ENCODE results near the gene NEO1.

Gene NEO1

DNA sequence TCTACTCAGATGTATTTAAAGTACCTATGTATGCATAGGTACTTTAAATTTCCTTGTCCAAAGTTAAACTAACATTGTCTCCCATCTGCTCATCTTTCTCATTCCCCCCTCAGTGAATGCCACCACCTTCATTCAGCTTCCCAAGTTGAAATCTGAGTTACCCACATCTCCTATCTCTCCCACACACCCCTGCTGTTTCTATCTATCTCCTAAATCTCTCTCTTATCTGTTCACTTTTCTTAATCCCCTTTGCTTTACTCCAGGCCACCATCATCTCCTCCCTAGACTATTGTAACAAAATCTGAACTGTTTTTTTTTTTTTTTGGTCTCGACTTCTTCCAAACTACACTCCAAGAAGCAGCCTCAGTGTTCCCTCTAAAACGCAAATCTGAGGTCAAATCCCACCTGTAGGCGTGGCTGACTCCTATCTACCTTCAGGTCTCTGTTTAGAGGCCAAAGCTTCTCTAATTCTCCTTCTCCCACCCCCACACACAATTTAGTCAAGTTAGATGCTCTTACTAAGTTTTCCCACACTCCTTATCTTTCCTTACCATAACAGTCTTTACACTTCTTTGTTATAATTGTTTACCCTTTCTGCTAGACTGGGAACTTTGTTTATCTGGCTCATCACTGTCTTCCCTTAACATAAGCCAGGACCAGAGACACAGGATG is 3.5 kb upstream of the NEO1 start:
- TF ChIP-seq, protein P1, sequence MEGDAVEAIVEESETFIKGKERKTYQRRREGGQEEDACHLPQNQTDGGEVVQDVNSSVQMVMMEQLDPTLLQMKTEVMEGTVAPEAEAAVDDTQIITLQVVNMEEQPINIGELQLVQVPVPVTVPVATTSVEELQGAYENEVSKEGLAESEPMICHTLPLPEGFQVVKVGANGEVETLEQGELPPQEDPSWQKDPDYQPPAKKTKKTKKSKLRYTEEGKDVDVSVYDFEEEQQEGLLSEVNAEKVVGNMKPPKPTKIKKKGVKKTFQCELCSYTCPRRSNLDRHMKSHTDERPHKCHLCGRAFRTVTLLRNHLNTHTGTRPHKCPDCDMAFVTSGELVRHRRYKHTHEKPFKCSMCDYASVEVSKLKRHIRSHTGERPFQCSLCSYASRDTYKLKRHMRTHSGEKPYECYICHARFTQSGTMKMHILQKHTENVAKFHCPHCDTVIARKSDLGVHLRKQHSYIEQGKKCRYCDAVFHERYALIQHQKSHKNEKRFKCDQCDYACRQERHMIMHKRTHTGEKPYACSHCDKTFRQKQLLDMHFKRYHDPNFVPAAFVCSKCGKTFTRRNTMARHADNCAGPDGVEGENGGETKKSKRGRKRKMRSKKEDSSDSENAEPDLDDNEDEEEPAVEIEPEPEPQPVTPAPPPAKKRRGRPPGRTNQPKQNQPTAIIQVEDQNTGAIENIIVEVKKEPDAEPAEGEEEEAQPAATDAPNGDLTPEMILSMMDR (IDR thresholded peaks at IDR 0.05; ENCODE audit: low read depth, low read length), result no peak
- DNase-seq (ENCODE audit: extremely low read depth, low read depth), result no peak

DNA sequence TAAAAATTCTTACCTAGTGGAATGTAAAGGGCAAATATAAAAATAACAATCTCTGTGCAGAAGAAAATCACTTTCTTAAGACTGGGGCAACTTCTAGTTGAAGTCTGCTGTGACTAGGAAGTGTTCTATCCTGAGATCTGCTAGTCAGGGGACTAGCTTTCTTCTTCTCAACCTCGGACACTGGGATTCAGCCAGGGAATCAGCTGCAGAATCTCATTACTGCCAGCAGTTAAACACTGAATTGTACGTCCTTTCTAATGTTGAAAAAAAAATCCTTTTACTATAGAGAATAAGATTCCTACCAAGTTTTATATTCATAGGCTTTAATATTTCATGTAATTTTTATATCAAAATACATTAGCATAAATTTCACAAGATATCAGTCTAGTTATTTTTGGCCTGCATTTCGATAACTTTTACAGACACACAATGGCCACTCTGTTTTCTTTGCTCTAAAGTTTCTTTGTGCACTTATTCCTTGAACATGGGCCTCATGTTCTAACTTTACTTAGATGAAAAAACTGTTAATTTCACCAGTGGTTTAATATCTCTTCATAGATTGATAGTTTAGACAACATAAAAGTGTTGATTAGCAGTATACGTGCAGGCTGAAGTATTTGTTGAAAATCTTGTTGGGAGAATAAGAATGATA is 2.6 kb upstream of the NEO1 start:
- no peak for DNase-seq (ENCODE audit: extremely low read depth, low read depth)
- TF ChIP-seq, protein P1 (IDR thresholded peaks at IDR 0.05; ENCODE audit: low read depth, low read length), result no peak

DNA sequence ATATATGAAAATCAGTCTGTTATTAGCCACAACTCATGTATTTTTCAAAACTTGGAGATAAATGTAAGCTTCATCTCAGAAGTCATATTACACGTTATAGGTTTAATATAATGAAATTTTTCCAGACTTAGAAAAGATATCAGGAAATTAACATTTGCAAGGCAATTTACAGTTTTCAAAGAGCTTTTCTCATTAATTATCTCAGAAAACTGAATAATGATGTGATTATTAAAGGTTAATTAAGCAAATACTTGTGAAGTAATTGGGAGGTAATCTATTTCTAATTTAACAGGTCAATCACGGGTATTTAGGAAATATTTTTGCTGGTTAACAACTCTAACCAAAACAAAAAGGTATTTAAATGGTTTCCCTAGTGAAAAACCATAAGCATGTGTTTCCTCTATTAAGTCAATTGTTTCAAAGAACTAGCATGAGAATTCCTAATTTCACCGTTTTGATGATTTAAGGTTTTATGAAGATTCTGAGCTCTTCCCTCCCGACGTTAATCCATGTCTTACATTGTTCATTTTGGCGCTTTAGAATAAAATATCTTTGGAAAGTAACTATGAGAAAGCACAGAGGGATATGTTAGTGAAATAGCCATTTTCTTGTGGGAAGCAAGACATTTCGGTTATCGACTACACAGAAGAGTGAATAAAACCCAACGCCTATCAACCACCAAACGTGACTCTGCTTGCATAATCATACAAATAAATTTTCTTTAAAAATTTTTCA is 1.5 kb upstream of the NEO1 start:
- TF ChIP-seq, protein P1 (IDR thresholded peaks at IDR 0.05; ENCODE audit: low read depth, low read length), result no peak
- no peak for DNase-seq (ENCODE audit: extremely low read depth, low read depth)

DNA sequence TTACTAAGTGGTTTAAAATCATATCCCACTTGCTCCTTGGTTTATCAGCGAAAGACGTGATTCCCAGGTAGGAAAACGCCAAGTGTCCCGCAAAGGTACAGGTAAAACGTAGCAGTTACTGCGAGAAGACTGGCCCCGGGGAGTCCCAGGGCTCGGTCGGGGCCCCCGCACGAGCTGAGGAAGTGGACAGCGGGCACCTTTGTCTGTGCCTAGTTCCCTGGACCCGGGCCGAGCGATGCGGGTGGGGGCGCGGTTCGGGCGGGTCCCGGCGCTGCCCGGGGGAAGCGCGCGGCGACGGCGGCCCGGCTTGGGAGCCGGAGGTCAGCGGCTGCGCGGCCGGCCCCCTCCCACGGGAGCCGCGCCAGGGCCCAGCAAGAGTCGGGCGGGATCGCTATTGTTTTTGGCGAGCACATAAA is 864 bp upstream of the NEO1 start:
- no peak for DNase-seq (ENCODE audit: extremely low read depth, low read depth)
- TF ChIP-seq, protein P1 (IDR thresholded peaks at IDR 0.05; ENCODE audit: low read depth, low read length), result no peak

DNA sequence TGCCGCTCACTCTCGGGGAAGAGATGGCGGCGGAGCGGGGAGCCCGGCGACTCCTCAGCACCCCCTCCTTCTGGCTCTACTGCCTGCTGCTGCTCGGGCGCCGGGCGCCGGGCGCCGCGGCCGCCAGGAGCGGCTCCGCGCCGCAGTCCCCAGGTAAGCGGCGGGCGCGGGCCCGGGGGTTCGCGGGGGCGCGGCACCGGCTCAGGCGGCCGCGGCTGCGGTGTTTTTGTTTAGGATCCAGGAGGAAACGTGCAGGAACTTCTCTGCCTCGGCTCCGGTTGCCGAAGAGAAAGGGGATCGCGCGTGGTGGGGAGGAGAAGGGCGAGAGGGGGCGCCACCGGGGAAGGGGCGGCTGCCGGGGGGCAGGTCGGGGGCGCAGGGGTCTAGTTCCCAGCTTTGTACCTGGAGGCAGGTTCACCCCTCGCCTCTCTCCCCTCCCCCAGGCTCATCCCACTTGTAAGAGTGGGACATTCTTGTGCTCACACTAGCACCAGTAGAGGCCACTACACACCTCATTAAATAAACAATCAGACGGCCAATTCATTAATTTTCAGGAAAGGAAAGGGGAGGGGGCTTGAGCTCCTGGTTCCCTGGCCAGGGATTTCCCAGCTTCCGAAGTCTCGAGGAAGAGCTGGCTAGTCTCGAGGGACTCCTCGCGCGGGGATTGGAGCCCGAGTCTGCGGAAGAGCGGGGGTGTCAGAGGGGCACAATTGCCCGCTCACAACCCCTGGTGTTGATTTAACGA is 562 bp downstream of the NEO1 start:
- TF ChIP-seq, protein P1 (IDR thresholded peaks at IDR 0.05; ENCODE audit: low read depth, low read length), result peak; percentile 28
- DNase-seq (ENCODE audit: extremely low read depth, low read depth), result no peak

DNA sequence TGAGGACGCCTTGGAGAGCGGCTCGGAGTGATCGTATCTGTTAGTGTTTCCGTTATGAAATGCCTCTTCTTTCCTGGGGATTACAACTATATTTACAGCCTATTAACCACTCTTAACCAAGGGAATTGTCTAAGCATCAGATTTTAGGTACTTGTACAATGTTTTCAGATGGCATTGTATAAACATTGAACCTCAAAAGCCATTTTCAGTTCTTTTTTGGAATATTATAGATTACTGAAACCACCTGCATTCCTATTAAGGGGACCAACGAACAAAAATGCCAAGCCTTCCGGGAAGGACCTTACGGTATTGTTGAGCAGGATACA is 1.1 kb downstream of the NEO1 start:
- TF ChIP-seq, protein P1 (IDR thresholded peaks at IDR 0.05; ENCODE audit: low read depth, low read length), result no peak
- no peak for DNase-seq (ENCODE audit: extremely low read depth, low read depth)
